T-helper 2 cell treated with Interferon-gamma antibody and Interleukin-4, amounts not matched to agents 5 μg/mL and 100 μg/mL, for 36 hours (primary cell): ENCODE data around the gene GNG13.

Experiments
- DNase-seq: peaks from one replicate; pipeline ENCODE4 v3.0.0; 2021; ENCODE audit warnings: low spot score
- H3K27ac Mint-ChIP-seq: one replicate; pipeline ENCODE4 v1.8.0; 2021; ENCODE audit warnings: mild to moderate bottlenecking, mixed read lengths
- H3K27me3 Mint-ChIP-seq: one replicate; pipeline ENCODE4 v1.8.0; 2021; ENCODE audit warnings: low read depth, mixed read lengths
- H3K36me3 Mint-ChIP-seq: one replicate; pipeline ENCODE4 v1.8.0; 2021; ENCODE audit warnings: low read depth, mixed read lengths
- H3K4me1 Mint-ChIP-seq: one replicate; pipeline ENCODE4 v1.8.0; 2021; ENCODE audit warnings: low read depth, mixed read lengths
- H3K4me3 Mint-ChIP-seq: one replicate; pipeline ENCODE4 v1.8.0; 2022; ENCODE audit warnings: mild to moderate bottlenecking, moderate library complexity, mixed read lengths
- H3K9me3 Mint-ChIP-seq: one replicate; pipeline ENCODE4 v1.8.0; 2021; ENCODE audit warnings: mixed read lengths

The GNG13 gene

DNA sequence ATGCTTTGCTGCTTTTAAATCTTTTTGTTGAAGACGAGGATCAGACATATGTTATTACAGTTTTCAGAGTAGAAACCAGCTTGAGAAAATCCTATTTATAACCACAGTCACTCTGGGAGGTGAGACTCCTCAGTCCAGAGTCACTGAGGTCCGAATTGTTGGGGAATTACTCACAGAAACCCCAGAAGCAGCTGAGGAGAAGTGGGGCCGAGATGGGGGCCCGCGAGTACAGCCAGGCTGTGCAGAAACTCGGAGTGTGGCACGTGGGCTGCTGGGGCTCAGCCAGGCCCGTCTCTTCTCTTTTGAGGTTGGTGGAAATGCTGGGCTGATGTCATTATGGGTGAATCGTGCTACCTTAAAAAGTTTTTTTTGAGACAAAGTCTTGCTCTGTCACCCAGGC lies 14.4 kb upstream of the GNG13 start:
- H3K27me3 Mint-ChIP-seq = peaks cover 14% of the 10 kb centered on the region
- peaks cover 8% of the 10 kb centered on the region for H3K4me1 Mint-ChIP-seq
- no peak overlapping the region for H3K4me3 Mint-ChIP-seq
- H3K27ac Mint-ChIP-seq = no peak overlapping the region
- no peak for DNase-seq
- H3K9me3 Mint-ChIP-seq = no peaks in the 10 kb centered on the region
- no peaks in the 10 kb centered on the region for H3K36me3 Mint-ChIP-seq

DNA sequence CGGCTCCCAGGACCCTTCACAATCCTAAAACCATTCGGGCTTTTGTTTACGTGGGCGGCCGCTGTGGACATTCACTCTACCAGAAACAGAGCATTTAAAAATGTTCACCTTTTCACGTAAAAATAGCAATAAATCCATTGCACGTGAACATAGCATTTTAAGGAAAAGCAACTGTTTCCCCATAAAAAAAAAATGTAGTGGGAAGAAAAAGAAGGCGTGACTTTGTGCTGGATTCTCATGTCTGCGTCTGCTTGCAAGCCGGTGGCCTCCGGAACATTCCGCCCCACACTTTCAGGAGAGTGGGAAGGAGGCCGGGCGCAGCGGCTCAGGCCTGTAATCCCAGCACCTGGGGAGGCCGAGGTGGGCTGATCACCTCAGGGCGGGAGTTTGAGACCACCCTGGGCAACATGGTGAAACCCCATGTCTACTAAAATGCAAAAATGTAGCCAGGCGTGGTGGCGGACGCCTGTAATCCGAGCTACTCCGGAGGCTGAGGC lies 13.4 kb upstream of the GNG13 start:
- H3K27ac Mint-ChIP-seq = no peak overlapping the region
- H3K9me3 Mint-ChIP-seq = no peaks in the 10 kb centered on the region
- peaks cover 14% of the 10 kb centered on the region for H3K27me3 Mint-ChIP-seq
- peaks cover 4% of the 10 kb centered on the region for H3K4me1 Mint-ChIP-seq
- H3K36me3 Mint-ChIP-seq = no peaks in the 10 kb centered on the region
- no peak for DNase-seq
- no peak overlapping the region for H3K4me3 Mint-ChIP-seq

DNA sequence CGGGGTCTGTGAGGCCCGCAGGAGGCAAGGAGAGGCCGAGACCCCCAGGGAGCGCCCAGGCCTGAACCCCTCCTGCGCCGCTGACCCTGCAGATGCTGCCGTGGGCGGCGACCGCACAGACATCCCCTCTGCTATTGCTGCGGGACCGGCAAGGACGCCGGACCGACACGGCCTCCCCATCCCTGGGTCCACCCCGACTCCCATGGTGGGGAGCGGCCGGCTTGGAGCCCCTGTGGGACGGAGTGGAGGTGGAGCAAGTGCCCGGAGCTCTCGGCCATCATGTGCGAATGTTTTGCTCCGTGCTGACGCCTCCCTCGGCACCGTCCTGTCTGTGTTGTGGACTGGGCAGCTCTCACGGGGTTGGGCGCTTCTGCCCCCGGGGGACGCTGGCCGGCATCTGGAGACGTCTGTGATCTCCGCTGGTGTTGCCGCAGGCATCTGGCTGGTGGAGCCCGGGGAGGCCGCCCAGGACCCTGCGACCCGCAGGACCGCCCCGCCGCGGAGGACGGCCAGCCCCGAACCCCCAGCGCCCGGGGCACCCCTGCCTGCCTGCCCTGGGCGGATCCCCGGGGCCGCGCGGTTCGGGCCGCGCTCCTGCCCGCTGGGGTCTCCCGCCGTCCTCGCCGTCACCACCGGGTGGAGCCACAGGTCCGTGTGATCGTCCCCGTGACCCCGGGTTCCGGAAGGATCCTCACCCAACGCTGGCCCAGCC lies 12.8 kb upstream of the GNG13 start:
- H3K4me3 Mint-ChIP-seq = no peak overlapping the region
- H3K36me3 Mint-ChIP-seq = no peaks in the 10 kb centered on the region
- H3K4me1 Mint-ChIP-seq = peaks cover 7% of the 10 kb centered on the region
- H3K27me3 Mint-ChIP-seq = peaks cover 14% of the 10 kb centered on the region
- H3K27ac Mint-ChIP-seq = no peak overlapping the region
- no peaks in the 10 kb centered on the region for H3K9me3 Mint-ChIP-seq
- DNase-seq = peak; percentile 41

DNA sequence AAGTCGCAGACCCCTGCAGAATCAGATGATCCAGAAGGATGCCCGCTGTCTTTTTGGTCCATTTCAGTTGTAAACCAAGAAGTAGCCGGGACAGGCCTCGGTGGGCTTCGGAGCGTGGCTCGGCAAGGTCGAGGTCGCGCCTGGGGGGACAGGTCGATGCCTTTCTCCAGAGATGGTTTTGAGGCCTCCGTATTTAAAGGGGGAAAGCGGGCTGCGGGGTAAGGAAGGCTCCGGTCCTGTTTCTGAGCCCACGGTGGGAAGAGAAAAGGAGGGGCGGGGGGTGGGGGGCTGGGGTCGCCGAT lies 7.5 kb upstream of the GNG13 start:
- Mint-ChIP-seq H3K4me3 (peak overlapping the region; percentile 100), H3K9me3 (no peaks in the 10 kb centered on the region), H3K36me3 (peaks cover 3% of the 10 kb centered on the region), H3K27me3 (peaks cover 10% of the 10 kb centered on the region), H3K4me1 (peaks cover 12% of the 10 kb centered on the region), H3K27ac (peak overlapping the region; percentile 98)
- DNase-seq = no peak

DNA sequence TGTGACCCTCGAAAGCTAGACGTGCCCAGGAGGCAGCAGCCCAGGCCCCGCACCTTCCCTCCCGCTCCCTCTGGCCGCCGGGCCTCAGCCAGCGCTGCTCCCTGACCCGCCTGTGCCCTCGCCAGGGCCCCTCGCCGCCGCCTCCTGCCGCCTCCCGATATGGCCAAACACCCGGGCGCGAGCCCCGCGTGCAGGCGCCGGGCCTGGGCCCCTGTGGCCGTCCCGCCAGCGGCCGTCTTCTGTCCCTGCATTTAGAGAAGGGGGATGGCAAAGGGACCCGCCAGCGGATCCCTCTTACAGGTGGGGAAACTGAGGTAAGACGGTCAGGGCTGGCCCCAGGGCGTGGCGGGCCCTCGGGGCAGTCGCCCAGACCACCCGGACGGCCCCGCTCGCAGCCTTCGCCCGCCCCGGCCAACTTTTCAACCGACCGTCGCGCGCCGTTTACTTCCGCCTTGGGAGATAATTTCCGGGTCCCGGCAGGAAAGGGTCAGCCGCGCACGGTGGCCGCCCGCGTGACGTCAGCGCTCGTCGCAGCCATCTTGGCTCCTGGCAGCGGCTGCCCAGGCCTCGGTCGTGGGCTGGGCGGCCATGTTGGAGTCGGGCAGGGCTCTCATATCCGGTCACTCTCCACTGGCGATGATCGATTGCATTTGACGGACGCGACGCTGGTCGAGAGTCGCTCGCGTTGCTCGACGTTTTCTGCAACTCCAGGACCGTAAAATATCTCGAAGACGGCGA lies 7.0 kb upstream of the GNG13 start:
- peaks cover 3% of the 10 kb centered on the region for H3K36me3 Mint-ChIP-seq
- peaks cover 12% of the 10 kb centered on the region for H3K4me1 Mint-ChIP-seq
- DNase-seq = peak; percentile 93
- H3K27ac Mint-ChIP-seq = peak overlapping the region; percentile 98
- H3K4me3 Mint-ChIP-seq = peak overlapping the region; percentile 100
- H3K9me3 Mint-ChIP-seq = no peaks in the 10 kb centered on the region
- H3K27me3 Mint-ChIP-seq = peaks cover 6% of the 10 kb centered on the region

DNA sequence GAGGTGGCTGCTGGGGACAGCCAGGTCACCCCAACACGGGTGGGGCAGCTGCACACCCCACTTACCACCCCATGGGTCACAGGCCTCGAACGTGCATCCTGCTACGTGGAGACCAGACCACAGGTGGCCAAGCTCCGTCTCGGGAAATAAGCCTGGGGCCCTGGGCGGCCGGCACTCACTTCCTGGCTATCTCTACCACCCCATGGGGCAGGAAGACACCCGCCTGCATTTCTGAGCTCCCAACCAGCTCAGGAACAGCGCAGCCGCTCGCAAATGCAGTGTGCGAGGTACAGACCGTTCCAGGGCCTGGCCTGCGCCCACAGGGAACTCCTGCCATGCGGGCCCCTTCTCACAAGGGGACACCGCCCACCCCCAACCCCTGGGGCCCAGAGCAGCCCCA lies 4.9 kb upstream of the GNG13 start:
- no peak for DNase-seq

DNA sequence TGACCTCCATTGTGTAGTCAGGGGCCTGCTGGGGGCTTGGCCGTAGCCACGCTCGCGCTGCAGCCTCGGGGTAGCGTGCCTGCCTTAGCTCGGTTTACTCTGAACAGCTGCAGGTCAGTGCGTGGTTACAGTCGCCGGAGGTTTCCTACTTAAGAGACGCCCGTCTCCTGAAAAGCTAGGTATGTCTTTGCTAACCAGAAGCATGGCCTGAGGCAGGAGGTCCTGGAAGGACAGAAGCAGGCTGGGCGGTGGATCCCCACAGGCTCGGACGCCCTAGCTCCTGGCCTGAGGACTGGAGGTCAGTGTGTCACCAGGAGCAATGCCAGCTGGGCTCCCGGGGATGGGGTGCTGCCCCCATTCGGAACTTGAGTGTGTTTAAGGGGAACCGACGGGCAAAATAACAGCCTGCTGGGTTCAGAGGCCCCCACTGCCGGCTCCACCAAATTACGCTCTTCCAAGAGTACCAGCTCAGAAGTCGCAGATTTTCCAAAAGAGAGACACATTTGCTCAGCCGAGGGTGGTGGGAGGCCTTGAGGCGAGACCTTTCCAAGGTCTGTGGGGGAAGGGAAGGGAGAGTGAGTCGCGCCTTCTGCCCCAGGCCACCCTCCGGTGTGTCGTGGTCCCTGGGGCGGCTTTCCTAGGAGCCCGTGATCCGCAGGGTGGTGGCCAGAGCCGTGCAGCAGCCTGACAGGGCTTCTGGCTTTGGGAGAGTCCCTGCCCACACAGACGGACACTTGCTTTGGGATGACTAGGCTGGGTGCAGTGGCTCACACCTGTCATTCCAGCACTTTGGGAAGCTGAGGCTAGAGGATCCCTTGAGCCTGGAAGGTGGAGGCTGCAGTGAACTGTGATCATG lies 3.9 kb upstream of the GNG13 start:
- no peak overlapping the region for H3K4me3 Mint-ChIP-seq
- H3K4me1 Mint-ChIP-seq = peaks cover 9% of the 10 kb centered on the region
- no peak for DNase-seq
- peaks cover 3% of the 10 kb centered on the region for H3K36me3 Mint-ChIP-seq
- H3K9me3 Mint-ChIP-seq = no peaks in the 10 kb centered on the region
- peaks cover 6% of the 10 kb centered on the region for H3K27me3 Mint-ChIP-seq
- H3K27ac Mint-ChIP-seq = peak overlapping the region; percentile 68

More for the DNA sequence above, 4.9 kb upstream of the GNG13 start:
- Mint-ChIP-seq H3K36me3 (peaks cover 3% of the 10 kb centered on the region), H3K4me3 (peak overlapping the region; percentile 60), H3K27me3 (peaks cover 6% of the 10 kb centered on the region), H3K4me1 (peaks cover 12% of the 10 kb centered on the region), H3K9me3 (no peaks in the 10 kb centered on the region), H3K27ac (no peak overlapping the region)

DNA sequence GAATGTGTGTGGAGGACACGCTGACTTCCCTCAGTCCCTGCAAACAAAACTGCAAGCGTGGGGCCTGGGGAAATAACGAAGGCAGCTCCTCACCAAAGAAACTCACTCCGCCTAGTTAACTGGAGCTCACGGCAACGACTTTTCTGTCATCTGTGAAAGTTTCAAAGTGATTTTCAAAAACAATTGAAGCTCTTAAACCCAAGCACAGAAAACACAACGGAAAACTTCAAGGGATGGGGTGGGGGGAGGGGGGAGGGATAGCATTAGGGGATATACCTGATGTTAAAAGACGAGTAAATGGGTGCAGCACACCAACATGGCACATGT lies 3.2 kb upstream of the GNG13 start:
- Mint-ChIP-seq H3K4me3 (no peak overlapping the region), H3K27ac (no peak overlapping the region), H3K36me3 (peaks cover 3% of the 10 kb centered on the region), H3K27me3 (peaks cover 6% of the 10 kb centered on the region), H3K9me3 (no peaks in the 10 kb centered on the region), H3K4me1 (peaks cover 7% of the 10 kb centered on the region)
- no peak for DNase-seq

DNA sequence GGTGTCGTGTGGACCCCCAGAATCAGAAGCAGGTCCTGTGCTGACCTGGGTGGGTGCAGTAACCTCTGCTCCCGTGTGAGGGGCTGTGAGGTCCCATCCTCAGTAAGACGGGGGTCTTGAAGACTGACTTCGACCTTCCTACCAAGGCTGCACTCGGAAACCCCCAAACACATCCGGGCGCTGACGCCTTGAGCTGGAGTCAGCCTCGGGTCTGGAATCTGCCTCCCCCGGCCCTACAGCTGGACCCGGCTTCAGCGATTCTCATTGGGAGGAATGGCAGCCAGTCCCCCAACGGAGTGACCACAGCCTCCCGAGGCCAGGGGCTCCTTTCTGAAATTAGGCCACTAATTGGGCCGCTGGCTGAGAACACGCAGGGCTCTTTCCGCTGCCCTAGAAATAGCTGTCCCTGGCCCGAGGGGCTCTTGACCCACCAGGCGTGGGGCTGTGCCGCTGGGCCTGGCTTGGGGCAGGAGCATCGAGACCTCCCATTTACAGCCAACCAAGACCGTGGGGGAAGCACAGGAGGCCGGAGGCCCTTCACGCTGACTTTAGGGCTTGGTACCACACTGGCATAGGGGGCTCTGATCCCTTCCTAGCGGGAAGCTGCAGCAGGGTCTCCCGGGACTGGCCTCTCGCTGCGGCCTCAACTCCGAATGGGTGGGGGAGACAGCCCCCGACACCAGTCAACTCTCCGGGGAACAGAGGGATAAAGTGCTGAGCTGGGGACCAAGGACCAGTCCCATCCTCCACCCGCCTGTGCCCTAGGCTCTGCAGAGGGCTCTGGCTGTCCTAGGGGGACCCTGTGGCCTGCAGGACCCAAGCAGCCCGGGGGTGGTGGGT lies 2.6 kb upstream of the GNG13 start:
- Mint-ChIP-seq H3K4me1 (peaks cover 4% of the 10 kb centered on the region), H3K27me3 (peaks cover 6% of the 10 kb centered on the region), H3K27ac (no peak overlapping the region)

DNA sequence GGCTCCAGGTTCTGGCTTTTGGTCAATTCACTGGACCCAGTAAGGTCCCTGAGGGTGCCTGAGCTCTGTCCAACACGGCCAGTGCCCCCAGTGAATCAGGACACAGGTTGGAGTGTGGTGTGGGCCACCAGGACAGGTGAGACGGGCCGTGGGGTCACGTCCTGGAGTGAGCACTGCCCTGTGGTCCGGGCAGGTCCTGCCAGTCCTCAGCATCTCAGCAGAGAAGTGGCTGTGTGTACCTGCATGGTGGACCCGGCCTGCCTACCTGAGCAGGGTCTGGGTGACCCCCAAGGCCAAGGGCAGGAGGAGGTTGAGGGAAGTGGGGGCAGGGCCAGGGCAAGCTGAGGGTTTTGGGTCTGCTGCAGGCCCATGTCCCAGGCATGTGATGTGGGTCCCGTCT lies 1.9 kb upstream of the GNG13 start:
- Mint-ChIP-seq H3K9me3 (no peaks in the 10 kb centered on the region), H3K4me3 (no peak overlapping the region), H3K27ac (no peak overlapping the region), H3K4me1 (no peaks in the 10 kb centered on the region), H3K36me3 (peaks cover 5% of the 10 kb centered on the region), H3K27me3 (peaks cover 6% of the 10 kb centered on the region)
- no peak for DNase-seq

More for the DNA sequence above, 2.6 kb upstream of the GNG13 start:
- no peak for DNase-seq
- no peak overlapping the region for H3K4me3 Mint-ChIP-seq
- no peaks in the 10 kb centered on the region for H3K9me3 Mint-ChIP-seq
- H3K36me3 Mint-ChIP-seq = peaks cover 5% of the 10 kb centered on the region

DNA sequence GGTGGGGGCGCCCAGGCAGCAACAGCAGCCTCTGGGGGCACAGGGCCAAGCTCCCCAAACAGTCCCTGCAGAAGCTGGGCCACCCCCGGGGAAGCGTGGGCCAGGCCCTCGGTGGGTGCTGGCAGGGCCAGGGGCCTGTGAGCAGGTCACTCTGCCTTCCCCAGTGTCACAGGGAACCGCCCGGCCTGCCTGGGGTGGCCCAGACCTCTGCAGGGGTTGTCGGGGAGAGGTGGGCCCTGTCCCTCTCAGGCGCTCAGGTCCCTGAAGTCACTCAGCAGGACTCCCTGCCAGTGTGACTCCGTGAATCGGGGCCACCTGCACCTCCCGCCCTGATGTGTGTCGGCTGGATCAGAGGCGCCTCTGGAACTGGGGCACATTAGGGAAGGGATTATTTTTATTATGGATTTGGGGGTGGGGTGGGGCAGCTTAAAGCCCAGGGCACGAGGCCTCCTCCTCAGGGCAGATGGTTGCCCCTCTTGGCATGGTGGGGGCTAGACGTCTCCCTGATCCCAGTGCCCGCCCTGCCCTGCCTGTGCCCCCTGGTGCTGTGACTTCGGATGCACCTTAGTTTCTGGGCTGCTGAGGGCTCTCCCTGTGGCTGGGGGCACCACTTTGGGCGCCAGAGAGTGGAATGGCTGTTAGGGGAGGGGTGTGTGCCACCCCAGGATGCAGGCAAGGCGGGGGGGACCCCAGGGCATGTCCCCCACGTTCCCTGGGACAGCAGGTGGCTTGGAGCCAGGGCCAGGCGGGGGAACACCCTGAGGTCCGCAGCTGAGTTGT lies 1.2 kb upstream of the GNG13 start:
- Mint-ChIP-seq H3K27me3 (peaks cover 6% of the 10 kb centered on the region), H3K27ac (no peak overlapping the region), H3K9me3 (no peaks in the 10 kb centered on the region), H3K4me3 (no peak overlapping the region), H3K36me3 (peaks cover 8% of the 10 kb centered on the region), H3K4me1 (no peaks in the 10 kb centered on the region)
- DNase-seq = no peak

DNA sequence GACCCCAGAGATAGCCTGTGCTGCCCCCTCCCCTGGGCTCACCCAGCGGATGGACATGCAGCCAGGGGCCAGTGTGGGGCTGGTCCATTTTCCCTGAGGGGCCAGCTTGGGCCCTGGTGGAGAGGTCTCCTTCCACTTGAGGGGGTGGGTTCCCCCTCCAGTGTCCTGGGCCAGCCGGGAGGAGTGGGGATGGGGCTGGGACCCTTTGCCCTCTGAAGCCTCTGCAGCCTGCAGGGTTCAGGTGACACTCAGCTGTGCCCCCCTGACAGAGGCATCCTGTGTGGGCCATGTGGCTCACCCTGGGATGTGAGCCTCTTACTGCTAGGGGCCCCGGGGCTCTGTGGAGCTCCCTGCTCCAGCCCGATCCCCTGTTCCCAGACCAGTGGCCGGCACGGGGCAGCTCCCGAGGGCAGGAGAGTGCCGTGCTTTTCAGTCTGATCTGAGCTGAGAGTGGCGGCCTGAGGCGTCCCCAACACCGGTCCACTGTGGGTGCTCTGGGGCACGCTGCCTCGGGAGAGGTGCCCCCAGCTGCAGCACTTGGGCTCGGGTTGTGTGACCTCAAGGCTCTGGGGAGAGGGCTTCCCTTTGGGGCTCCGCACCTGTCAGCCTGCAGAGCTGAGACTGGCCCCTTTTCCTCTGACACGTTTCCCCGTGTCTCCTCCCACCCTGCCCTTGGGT lies 439 bp upstream of the GNG13 start:
- no peak for DNase-seq
- H3K27ac Mint-ChIP-seq = no peak overlapping the region
- no peaks in the 10 kb centered on the region for H3K4me1 Mint-ChIP-seq
- no peaks in the 10 kb centered on the region for H3K9me3 Mint-ChIP-seq
- H3K4me3 Mint-ChIP-seq = no peak overlapping the region
- peaks cover 6% of the 10 kb centered on the region for H3K27me3 Mint-ChIP-seq
- peaks cover 11% of the 10 kb centered on the region for H3K36me3 Mint-ChIP-seq
